GM04504 (cell line): ENCODE measurements around the gene PITRM1.

Experiments used
- DNase-seq: peaks from one replicate; pipeline ENCODE4 v3.0.0-alpha.2; 2012; ENCODE audit warnings: low read depth

Gene PITRM1

DNA sequence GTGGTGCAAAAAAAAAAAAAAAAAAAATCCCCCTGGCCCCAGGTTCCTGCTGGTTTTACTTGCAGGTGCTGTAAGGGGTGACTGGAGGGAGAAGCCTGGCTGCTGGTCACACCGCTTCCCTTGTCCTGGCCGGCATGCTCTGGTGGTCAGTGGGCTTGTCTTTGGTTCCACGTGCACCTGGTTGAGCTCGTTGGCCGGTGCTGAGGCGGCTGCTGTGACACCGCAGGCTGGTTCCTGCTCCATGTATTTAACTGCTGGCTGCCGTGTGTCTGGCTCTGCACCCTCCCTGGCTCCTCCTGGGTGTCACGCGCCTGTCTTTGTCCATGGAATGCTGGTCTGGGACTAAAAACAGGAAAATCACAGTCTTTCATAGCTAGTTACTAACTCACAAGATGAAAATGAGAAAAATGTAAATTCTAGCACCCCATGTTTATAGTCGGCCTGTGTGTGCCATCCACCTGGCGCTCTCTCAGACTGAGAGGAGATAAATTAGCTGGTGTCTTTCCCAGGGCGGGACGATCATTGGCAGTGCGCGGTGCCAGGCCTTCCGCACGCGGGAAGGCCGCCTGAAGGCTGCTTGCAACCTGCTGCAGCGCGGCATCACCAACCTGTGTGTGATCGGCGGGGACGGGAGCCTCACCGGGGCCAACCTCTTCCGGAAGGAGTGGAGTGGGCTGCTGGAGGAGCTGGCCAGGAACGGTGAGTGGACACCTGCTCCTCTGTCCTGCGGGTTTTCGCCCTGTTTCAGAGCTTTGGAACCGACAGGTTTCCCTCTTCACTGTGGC lies 71.5 kb downstream of the PITRM1 start:
- no peak for DNase-seq

DNA sequence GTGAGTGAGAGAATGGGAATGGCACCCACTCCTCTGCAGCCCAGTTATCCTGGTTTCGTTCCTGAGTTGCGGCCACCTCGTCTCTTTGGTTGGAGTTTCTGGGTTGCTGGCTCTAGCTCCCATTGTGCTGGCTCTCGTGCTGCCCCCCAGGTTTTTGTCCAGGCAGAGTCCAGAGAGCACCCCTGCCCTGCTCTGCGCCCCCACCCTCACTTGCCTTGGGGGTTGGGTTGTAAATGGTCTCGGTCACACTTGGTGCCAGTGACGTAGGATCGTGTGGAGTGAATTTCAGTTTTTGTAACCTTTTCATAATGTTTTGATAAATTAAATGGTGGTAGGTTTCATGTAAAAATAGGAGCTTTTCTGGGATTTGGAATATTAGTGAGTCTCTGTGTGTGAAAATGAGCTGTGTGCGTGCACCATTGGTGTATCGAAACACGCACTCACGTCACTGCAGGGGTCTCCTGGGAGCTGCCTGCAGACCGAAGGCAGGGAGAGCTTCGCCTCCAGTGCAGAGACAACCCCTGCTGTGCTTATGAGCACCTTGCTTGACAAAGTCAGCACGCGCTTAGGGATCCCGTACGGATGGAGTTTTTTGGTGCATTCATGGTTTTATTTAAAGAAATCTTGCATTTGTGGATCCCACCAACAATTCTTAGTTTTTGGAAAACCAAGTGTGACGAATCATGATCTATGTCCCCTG lies 72.3 kb downstream of the PITRM1 start:
- no peak for DNase-seq

DNA sequence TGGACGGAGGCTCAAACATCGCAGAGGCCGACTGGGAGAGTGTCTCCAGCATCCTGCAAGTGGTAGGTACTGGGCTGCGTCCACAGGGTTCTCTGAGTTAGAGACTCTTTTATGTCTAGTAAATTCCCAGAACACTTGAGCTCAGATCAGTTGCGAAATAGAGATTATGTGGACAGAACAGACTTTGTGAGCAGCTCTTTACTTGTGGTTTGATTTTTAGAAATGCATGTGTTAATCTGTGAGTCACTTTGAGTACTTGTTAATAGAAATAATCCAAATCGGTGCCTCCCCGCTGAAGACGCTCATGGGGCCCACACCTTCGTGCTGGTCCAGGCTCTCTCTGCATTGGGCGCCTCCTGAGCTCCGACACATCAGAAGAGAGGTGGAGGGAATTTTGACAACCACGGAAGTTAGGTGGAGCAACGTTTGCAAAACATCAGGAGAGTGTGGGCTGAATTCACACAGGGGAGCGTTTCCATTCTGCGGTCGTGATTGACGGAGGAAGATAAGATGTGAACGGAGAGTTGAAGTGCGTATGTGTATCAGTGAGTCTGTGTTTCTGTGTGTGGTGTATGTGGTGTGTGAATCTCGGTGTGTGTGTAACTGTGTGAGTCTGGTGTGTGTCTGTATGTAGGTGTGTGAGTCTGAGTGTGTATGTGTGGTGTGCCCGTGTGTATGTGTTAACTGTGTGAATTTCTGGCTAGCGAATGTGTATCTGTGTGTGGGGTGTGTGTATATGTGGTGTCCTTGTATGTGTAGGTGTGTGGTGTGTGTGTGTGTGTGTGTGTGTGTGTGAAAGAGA lies 73.1 kb downstream of the PITRM1 start:
- DNase-seq: no peak

DNA sequence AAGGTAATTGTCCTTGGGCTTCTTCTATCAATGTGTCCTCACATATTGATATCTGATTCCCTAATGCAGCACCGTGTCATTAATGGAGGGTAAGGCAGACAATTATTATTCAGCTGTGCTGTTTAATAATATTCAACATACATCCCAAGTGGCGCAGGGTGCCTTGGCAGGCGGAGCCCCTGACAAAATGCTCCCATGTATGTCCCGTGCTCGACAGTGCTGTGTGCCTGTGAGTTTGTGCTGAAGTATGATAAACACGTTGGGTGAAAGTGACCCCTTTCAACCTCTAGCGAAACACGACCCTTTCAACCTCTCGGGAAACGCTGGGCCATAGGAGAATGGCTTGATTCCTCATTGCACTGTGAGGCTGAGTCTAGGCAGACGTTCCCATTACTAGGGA lies 73.9 kb downstream of the PITRM1 start:
- DNase-seq: no peak

DNA sequence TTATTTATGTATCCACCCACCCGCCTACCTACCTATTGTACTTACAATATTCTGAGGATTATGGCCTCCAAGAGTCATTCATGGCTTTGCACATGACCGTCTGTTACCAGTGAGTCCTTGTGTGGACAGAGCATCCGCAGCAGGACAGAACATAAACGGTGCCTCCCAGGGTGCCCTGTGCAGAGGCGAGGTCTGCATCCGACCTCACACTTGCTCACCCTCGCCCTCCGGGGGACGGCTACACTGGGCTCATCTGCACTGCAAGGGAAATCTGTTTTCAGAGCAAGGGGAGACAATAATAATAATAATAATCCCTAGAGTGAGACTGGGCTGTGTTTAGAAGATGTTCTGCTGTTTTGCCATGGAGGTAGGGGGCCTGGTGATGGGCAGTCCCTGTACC lies 75.4 kb downstream of the PITRM1 start:
- DNase-seq: no peak

DNA sequence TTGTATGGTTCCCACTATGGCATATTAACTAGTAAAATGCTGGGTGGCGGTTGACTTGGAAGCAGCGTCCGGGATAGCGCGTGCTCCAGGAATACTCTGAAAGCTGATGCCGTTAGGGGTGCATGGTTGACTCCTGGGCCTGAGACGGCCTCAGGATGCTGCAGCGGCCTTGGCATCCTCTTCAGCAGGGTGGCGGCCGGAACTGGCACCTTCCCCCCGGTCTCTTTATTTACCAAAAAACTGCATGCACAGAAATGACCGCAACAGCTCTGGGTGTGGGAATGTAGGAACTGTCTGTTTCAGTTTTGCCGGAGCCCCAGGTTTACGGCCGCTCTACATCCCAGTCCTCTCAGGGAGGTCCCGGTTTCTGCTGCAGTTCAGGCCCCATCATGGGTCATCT lies 76.4 kb downstream of the PITRM1 start:
- no peak for DNase-seq

DNA sequence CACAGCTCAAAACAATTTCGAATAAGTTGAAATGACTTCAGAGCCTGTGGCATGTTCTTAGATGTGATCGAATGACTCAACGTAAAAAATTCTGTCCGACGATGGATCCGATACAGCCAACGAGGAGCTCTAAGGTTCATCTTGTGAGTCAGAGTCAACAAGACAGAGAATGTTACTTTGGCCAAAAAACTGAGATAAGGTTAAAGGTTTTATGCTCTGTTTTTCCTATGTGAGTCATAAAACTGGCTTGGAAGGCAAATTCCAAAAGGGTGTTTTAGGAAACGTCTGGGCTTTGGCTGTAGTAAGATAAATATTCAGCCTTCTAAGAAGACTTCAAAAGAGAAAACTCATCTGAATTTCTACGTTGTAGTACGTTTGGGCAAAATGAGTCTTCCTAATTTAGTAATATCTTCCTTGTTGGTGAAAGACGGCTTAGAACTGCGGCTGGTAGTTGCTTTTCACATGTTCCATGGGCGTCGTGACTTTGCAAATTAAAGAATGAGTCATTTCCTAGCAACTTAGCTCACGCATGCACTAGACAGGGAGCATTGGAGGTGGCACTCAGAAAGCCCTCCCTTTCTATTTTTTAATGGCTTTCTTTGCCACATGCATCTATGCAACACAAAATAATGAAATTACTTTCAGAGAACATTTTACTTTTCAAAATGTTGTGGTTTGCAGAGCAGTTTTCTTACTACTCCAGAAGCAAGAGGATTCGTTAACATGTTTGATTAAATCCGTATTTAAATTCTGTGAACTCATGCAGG lies 77.0 kb downstream of the PITRM1 start:
- peak; percentile 97 for DNase-seq

DNA sequence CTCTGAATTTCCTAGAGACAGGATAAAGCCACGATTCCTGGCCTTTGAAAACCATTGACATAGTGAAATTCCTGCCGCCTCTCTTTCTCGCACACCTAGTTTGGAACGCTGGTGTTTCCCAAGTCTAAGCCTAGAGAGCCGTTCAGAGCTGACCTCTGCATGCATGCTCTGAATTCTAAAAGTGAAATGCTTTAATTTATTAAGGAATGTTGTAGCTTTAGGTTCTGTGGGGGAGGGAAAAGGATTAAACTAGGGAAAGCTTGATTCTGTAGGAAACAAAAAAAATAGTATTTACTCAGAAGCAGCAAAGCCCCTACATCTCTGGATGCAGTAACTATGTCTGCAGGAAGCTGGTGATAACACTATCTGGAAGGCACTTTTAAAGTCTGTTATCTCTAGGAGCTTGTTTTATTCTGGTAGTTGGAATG lies 78.0 kb downstream of the PITRM1 start:
- DNase-seq: no peak

DNA sequence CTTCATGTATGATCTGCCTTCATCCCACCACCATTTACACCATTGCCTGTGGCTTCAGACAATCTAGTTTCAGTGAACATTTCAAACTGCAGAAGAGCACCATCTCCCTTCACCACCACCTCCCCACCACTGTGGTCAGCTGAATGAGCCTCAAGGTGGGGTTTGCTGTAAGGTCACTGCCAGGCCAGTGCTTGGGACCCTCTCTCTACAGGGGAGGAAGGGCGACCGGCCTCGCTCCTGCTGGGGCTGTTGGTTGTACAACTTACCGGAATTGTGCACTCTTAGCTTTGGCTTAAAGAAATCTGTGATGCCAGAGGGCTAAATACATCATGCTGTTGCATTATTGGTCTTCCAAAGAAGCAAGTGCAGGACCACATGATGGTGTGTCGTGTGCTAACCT lies 78.6 kb downstream of the PITRM1 start:
- no peak for DNase-seq

DNA sequence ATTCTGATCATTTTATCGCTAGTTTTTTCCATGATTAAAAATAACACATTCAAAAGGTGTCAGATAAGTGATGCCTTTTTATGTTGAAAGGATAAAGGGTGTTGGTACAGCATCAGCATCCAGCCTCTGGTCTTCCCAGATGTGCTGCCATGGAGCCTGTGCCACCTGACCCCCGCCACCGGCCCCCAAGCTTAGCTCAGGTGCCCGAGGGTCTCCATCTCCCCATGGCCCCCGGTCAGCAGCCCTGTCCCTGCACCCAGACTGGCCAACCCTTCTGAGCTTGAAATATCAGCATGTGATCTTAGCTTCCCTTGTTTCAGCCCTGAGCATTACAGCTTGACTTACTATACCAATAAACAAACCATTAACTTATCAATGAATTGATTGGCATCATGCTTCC lies 80.7 kb downstream of the PITRM1 start:
- no peak for DNase-seq

DNA sequence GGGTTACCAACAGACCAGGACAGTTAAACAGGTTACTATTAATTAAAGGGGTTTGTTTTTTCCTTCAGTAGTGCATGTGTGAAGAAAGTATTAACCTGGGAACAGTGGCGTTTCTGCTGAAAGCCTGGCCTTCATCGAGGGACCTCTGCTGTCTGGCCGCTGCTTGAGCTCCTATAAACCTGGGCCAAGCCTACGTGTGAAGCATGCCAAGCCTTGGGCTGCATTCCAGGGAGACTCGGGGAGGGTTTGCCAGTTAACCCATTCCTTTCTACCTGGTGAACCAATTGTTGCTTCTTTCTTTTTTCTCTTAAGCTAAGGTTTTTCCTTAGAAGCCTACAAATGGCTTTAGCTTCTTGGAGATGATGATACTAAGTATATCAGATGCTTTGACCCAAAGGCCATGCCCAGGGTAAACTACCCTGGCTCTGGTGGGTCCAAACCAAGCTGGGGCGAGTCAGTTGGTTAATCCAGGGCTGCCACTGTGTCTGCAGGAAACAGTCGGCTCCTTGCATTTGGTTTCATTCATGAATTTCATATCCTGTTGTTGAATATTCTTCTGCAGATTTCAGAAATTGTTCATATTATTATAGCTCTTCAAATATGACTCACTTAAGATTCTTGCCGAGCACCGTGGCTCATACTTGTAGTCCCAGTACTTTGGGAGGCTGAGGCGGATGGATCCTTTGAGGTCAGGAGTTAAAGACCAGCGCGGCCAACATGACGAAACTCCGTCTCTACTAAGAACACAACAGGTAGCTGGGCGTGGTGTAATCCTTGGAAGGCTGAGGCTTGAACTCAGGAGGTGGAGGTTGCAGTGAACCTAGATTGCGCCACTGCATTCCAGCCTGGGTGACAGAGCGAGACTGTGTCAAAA lies 81.4 kb downstream of the PITRM1 start:
- DNase-seq: no peak

DNA sequence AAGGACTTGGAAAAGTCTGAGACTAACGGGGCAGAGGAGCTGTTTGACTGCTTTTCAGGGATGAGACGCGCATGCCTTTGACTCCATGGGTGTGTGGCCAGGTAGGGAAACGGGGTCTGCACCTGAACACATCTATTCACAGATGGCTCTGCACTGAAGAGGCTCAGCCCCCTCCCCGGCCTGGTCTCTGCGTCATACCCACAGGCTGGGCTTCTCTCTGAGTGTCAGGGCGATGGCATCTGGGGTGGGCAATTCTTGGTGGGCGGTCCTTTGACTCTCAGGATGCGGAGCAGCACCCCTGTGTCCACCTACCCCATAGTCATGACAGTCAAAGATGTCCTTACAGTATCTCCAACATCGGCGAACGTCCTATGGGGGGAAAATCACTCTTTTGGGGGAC lies 82.2 kb downstream of the PITRM1 start:
- DNase-seq: no peak
